Activated CD4-positive, alpha-beta T cell treated with anti-CD3 and anti-CD28 coated beads for 4 hours (primary cell): Measurements from ENCODE around the gene OST4.

ENCODE experiments used
- DNase-seq, 2 donors: peaks; one replicate each; pipeline ENCODE4 v3.0.0-alpha.2; 2020

Gene OST4

GRCh38 chr2:27023740-27024139 is 47.7 kb downstream of the OST4 start:
- DNase-seq = no peak

GRCh38 chr2:27021253-27022049 is 50.0 kb downstream of the OST4 start:
- DNase-seq = no peak
